NB4 (cell line): ENCODE measurements around the gene BNC2.

ENCODE experiments used
- DNase-seq: peaks from one replicate; pipeline ENCODE4 v3.0.0; 2010; ENCODE audit warnings: low read depth
- H3K4me3 ChIP-seq: one replicate; pipeline ENCODE4 v1.5.1; 2011; ENCODE audit warnings: mild to moderate bottlenecking, low read depth, low read length, moderate library complexity
- CTCF ChIP-seq: IDR thresholded peaks from one replicate; pipeline ENCODE4 v1.5.1; 2012; ENCODE audit warnings: low read depth, low read length
- MAX ChIP-seq: IDR thresholded peaks from 2 replicates; pipeline ENCODE4 v1.6.1; 2011; ENCODE audit warnings: low read depth, low read length
- MYC ChIP-seq: IDR thresholded peaks from 2 replicates; pipeline ENCODE4 v1.6.1; 2011; ENCODE audit warnings: low read depth, low read length
- POLR2A ChIP-seq: IDR thresholded peaks from 2 replicates; pipeline ENCODE4 v1.6.1; 2011; ENCODE audit warnings: mild to moderate bottlenecking; ENCODE audit not compliant: insufficient read length; ENCODE audit errors: extremely low read depth

The BNC2 gene

GRCh38 chr9:16871336-16872151, 1.1 kb upstream of the BNC2 start:
- H3K4me3 ChIP-seq = peak overlapping the region; percentile 73
- DNase-seq = peak; percentile 93
- TF ChIP-seq MYC (peak; percentile 11; the same call in 1 of the 2 replicates), MAX (peak; percentile 57), CTCF (no peak), POLR2A (peak; percentile 29)

- peak; percentile 74 for DNase-seq
- no peak for TF ChIP-seq MYC
- TF ChIP-seq CTCF = no peak
- TF ChIP-seq MAX = no peak
- TF ChIP-seq POLR2A = no peak
- H3K4me3 ChIP-seq = peak overlapping the region; percentile 73
Measured at GRCh38 chr9:16869882-16870595, 431 bp downstream of the BNC2 start.

GRCh38 chr9:16869131-16869881, 1.2 kb downstream of the BNC2 start:
- TF ChIP-seq MAX = no peak
- no peak for TF ChIP-seq CTCF
- TF ChIP-seq MYC = peak; percentile 17; the same call in 1 of the 2 replicates
- no peak for TF ChIP-seq POLR2A
- peak; percentile 49 for DNase-seq
- H3K4me3 ChIP-seq = peak overlapping the region; percentile 73

GRCh38 chr9:16868701-16869100, 1.8 kb downstream of the BNC2 start:
- no peak for DNase-seq
- no peak overlapping the region for H3K4me3 ChIP-seq
- TF ChIP-seq MYC = no peak

- DNase-seq = peak; percentile 59
- no peak overlapping the region for H3K4me3 ChIP-seq
- no peak for TF ChIP-seq MYC
- no peak for TF ChIP-seq CTCF
- no peak for TF ChIP-seq POLR2A
- no peak for TF ChIP-seq MAX
Measured at GRCh38 chr9:16867576-16868311, 2.7 kb downstream of the BNC2 start.
